Skeletal muscle cell (primary cell): ENCODE results near the gene AFG1L.
"Not testable (repeated sequence)": the region's sequence is repeated elsewhere in the genome, so short reads cannot be mapped to it uniquely, and the experiment has no call there.

Experiments
- DNase-seq: peaks from one replicate; pipeline ENCODE4 v3.0.0-alpha.2; 2010; ENCODE audit warnings: low read depth
- H3K4me3 ChIP-seq: 2 replicates; pipeline ENCODE4 v1.5.1; 2011; ENCODE audit warnings: low read depth, mild to moderate bottlenecking, control low read depth, low read length, moderate library complexity

The AFG1L gene

DNA sequence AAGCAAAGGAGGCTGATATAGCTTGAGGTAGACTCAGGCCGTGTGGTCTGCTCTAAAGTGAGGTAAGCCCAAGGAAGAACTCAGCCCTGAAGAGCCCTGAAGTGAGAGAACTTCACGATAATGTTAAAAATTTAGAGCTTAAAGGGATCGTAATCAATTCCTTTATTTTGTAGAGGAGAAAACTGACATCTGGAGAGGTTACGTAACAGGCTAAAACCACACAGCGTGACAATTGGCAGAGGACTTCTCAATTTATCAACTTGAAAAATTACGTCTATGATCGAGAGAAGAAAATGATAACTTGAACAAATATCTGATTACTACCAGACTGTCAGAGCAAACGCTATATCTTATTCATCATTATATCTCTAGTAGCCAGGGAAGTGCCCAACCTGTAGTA, 144.1 kb downstream of the AFG1L start:
- H3K4me3 ChIP-seq: no peak overlapping the region
- DNase-seq: no peak

DNA sequence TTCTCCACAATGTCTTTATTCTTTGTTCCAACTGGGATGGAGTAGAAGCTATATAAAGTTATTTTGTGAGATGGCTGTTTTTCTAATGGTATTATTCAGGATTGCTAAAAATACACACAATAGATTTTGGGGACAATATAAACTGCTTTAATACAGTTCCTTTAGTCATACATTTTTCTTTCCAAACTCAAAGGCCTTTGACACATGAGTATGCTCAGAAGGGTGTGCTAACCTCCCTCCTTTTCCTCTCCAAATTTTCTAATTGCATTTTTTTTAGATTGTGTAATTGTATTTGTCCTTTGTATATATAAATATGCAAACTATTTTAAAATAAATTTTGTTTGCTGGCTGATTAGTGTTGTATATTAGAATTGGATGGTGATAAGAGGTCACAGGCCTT, 146.3 kb downstream of the AFG1L start:
- no peak overlapping the region for H3K4me3 ChIP-seq

DNA sequence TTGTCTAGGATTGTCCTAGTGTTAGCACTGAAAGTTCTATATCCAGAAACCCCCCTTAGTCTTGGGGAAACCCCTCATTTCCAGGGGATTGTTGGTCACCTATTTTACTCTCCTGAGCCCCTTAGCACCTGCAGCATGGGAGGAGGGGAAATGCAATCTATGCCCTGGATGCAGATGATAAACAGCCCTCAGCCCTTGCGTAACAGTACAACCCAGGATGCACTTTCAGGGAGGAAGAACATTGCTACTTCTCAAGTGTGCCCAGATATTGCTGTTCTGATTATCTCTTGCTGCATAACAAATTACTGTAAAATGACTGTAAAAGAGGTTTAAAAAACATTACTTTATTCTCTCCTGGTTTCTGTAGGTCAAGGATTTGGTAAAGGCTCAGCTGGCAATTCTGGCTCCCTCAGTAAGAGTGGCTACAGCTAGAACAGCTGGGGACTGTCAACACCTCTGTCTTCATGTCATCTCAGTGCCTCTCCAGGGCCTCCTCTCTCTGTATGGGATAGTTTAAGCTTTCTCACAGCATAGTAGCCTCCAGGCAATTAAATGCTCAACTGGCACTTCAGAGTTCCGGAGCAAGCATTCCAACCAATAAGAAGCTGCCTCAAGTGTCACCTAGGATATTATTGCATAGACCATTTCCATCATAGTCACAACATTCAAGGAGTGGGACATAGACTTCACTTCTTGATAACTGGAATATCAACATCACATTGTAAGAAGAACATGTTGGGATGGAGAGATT, 148.1 kb downstream of the AFG1L start:
- no peak for DNase-seq
- no peak overlapping the region for H3K4me3 ChIP-seq

More for the DNA sequence above, 146.3 kb downstream of the AFG1L start:
- DNase-seq: no peak

DNA sequence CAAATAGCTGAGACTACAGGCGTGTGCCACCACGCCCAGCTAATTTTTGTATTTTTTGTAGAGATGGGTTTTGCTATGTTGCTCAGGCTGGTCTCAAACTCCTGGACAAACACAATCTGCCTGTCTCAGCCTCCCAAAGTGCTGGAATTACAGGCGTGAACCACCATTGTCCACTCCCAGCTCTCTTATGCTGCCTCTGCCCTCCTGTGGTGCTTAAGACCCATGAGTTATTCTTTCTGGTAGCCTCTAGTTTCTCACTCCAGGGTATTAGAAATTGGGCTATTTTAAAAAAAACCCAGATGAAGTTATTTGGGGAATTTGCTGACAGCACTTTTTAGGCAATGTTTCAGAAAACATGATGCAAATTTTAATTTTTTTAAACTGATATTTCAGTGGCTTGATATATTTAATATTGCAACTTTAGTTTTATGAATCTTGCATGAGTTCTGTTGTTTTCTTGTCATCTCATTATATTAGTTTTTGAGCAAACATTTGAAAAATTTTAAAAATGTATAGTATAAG, 151.8 kb downstream of the AFG1L start:
- DNase-seq: no peak
- no peak overlapping the region for H3K4me3 ChIP-seq

DNA sequence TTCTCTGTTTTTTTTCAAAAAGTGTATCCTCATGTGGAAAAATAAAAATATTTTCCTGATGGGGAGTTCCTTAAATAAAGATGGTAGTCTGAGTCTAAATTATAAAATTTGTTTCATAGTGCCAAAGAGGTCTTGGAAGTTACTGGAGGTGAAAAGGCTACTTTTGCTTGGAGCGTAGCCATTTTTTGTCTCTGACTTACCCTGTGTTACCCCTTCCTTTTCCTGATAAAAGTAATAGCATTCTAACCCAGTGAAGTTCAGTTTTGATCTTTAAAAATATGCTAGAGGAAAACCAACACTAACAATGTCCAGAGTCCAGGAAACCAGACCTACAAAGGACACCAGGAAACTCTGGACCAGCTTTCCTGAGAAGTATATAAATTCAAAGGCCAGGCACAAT, 153.6 kb downstream of the AFG1L start:
- H3K4me3 ChIP-seq: no peak overlapping the region
- DNase-seq: no peak

DNA sequence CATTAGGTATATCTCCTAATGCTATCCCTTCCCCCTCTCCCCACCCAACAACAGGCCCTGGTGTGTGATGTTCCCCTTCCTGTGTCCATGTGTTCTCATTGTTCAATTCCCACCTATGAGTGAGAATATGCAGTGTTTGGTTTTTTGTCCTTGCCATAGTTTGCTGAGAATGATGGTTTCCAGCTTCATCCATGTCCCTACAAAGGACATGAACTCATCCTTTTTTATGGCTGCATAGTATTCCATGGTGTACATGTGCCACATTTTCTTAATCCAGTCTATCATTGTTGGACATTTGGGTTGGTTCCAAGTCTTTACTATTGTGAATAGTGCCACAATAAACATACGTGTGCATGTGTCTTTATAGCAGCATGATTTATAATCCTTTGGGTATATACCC, 154.9 kb downstream of the AFG1L start:
- DNase-seq, H3K4me3 ChIP-seq: not testable (repeated sequence)

DNA sequence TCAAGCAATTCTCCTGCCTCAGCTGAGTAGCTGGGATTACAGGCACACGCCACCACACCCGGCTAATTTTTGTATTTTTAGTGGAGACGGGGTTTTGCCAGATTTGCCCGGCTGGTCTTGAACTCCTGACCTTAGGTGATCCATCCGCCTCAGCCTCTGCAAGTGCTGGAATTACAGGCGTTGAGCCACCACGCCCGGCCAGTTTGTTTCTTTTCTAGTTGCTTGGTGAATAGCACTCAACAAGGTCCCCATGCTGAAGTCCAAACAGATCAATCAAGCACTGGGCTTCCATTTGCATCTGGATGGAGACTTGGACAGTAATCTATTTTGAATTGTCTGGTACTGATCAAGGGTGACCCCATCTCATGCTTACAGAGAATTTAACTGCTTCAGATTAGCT, 157.0 kb downstream of the AFG1L start:
- no peak for DNase-seq
- H3K4me3 ChIP-seq: no peak overlapping the region

DNA sequence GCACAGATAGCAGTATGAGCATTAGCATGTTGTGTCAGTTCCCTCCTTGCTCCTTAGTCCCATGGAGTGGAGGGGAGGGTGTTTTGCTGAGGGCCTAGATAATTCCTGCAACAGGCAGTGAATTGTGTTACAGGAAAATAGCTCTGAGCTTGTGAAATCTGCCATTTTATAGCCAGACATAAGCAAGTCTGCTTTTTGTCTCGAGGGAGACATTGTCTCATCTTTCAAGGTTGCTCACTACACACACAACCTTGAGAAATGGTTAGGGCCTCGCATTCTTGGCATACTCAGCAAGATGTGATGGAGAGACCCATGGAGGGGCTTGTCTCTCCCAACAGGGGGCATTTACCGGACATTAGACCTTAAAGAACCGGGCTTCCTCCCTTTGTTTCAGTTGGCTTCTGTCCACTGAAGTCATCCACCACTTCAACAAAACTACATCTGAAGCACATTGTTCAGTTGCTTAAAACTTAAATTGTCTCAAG, 157.9 kb downstream of the AFG1L start:
- no peak overlapping the region for H3K4me3 ChIP-seq
- DNase-seq: peak; percentile 97

DNA sequence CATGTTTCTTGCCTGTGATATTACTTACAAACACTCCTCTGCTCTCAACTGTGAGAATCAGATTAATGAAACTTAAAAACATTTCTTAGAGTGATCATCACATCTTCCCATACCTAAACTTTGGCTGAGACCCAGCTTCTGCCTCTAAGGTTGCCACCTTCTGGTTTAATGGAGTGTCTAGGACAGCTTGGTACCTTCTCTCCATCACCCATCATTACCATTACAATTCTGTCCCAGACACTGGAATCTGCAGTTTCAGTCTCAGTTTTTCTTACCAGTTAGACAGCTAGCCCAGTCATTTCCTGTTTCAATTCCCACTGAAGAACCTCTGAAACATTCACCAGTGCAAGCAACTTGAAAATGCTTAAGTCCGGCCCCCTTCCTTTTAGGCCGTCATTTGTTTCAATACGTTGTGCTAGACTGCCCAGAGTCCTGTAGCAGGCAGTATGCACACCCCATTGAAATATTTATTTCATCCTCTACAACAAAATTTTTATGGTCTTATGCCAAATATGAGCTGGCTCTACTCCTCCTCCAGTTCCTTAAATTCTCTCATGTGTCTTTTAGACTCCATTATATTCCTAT, 158.8 kb downstream of the AFG1L start:
- DNase-seq: peak; percentile 78
- no peak overlapping the region for H3K4me3 ChIP-seq

DNA sequence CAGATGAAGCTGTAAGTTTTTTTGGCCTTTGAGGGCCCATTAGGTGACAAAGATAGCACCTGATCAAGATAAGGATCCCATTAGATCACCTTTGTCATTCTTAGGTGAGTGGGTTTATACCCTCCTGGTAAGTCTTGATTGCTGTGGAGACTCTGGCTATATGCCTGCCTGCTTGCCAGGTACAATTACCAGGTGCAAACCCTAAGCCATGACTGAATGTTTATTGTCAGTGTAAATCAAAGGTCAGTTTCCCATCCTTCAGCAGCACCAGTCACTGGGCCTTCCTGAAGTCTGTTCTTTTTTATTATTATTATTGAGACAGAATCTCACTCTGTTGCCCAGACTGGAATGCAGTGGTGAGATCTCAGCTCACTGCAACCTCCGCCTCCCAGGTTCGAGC, 159.5 kb downstream of the AFG1L start:
- no peak for DNase-seq
- H3K4me3 ChIP-seq: no peak overlapping the region

DNA sequence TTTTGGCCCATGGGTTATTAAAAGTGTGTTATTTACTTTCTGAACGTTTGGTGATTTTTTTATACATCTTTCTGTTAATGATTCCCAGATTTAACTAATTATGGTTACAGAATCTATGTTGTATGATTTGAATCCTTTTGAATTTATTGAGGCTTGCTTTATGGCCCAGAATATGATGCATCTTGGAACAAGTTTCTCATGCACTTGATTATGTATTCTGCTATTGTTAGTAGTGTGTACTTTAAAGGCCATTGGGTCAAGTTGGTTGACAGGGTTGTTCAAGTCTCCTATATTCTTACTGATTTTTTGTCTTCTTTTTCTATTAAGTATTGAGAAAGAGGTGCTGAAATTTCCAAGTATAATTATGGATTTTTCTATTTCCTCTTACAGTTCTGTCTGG, 160.8 kb downstream of the AFG1L start:
- DNase-seq: no peak
- H3K4me3 ChIP-seq: no peak overlapping the region

DNA sequence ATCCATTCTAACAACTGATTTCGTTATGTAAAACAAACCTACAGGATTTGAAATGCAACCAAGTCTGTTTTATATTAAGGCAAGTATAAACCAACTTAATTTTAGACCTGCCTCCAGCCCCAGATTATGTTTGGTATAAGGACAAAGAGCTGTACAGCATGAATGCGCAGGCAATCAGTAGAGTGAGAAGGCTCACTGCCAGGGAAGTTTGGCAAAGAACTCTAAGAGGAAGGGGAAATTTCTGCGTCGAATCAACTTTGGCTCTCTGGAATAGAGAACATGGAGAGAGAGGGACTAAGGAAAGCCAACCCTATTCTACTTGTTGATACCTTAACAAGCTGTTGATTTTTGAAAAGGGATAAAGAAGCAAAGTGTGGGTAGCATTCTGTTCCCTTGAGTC, 168.9 kb downstream of the AFG1L start:
- H3K4me3 ChIP-seq: no peak overlapping the region
- DNase-seq: no peak

DNA sequence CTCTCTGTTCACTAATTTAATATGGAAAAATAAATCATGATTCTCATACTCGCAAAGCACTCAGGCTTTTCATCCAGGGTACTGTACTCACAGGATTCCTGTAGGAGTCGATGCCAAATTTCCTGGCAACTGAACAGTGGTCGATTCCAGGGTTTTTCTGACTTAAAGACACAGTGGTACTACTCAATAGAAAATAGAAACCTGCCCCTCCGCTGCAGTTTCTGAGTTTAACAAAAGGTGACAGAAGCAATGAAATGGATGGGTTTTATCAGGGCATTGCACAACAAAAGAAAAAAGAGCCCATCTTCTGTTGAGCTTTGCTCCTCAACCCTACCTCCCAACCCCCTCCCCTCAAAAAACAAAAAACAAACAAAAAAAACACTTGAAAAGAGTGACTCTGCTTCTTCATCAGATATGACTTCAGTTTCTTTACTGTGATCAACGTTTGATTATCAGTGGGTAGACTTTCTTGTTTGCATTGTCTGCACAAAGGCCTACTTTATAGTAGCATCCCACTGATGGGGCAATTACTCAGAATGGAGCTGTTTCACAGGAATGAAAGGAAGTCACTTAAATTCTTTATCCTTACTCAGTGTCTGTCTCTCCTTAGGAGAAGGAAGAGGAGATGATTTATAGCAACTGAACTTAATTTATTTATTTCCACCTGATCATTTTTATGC, 169.7 kb downstream of the AFG1L start:
- no peak for DNase-seq
- no peak overlapping the region for H3K4me3 ChIP-seq

DNA sequence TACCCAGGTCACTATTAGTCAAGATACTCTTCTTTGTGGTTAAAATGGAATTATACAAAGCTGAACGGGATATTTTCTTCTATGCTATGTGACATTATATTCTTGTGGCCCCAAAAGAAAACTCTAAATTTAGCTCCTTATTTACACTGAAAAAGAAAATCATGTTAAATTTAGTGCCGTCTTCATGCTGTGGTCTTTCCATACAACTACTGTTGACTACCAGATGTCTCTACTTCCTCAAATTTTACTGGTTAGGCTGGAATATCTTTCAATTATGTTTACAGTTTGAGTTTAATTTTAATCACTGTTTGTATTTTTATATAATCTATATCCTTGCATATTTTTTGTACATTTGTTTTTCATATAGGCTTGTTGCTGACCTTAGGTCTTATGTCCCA, 170.2 kb downstream of the AFG1L start:
- no peak overlapping the region for H3K4me3 ChIP-seq
- no peak for DNase-seq

DNA sequence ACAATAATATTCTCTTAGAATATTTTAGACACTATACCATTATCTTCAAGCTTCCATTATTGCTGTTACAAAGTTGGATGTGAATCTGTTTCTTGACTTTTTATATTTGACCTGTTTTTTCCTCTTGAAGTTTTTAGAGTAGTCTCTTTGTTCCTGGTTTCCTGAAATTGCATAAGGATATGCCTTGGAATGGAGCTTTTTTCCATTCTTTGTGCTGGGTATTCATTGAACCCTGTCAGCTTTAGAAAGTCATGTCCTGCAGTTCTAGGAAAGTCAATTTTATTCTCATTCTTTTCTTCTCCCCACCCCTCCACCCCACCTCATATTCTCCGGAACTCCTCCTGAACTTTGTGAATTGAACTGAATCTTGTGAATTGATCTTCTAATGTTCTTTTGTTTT, 173.5 kb downstream of the AFG1L start:
- no peak overlapping the region for H3K4me3 ChIP-seq
- no peak for DNase-seq

DNA sequence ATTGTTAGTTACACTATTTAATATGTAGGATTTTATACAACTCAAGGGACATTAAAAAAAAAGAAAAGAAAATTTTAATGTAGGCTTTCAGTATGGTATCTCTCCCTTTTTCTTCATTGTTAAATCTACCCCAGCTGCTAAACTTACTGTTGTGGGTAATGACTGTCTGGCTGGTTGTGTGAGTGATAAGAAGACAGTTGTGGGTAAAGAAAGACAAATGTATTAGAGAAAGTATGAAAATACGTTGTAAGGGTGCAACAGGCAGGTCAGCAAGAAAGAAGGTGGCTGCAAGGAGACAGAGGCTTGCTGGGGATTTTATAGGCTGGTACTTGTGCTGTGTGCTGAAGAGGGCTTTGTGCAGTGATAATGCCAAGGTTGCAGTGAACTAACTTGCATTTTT, 174.5 kb downstream of the AFG1L start:
- DNase-seq: no peak
- H3K4me3 ChIP-seq: no peak overlapping the region

DNA sequence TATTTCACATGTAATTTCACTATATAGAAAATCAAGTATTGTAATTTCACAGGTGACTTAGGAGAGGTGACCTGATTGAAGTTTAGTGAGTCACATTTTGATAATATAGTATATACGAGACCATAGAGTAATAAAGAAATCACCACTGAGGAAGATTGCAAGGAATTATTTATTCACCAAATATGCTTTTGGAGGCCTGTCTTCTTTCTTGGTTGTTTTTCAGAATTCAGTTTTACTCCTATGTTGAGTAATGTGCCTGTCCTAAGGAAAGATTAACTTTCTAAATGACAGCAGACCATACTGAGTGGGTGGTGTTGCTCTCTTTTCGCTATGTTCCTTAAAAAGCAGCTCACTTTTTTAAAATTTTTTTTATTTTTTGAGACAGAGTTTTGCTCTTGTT, 178.3 kb downstream of the AFG1L start:
- DNase-seq: no peak
- H3K4me3 ChIP-seq: no peak overlapping the region

DNA sequence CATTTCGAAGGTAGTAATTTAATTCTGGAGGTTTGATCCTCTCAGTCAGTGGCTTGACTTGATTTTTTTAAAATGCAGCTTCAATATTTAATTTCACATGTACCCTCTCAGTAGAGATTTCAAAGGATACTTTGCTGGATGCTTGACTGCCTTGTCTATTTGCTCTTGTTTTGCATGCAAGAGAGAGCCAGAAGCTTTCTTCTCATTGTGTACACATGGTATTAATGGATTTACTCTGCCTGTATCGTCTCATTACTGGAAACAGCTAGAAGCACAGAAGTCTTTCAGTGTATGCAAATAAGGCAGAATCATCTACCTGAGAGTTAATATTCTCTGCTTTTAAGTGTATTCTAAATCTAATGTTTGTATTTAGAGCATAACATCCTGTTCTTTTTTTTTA, 181.5 kb downstream of the AFG1L start:
- H3K4me3 ChIP-seq: no peak overlapping the region
- DNase-seq: no peak

DNA sequence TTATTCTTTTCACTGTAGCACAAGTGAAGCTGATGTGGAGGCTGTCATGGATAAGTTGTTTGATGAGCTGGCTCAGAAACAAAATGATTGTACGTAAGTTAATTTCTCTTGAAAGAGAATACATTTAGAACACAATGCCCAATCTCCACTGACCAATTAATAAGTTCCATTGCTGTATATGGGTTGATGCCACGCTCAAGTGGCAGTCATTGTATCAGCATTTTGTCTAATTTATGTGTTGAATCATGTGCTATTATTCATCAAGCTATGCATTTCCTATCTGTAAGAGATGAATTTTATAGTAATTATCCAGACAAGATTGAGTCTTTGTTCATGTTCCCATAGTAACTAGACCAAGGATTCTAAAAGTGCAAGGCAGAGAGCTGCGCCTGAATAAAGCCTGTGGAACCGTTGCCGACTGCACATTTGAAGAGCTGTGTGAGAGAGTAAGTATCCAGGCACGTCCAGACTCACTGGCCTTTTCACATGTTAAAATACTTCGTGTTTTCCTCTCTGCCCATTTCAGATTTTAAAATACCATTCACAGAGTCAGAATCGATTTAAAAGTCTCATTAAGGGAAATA, 182.1 kb downstream of the AFG1L start:
- H3K4me3 ChIP-seq: no peak overlapping the region
- no peak for DNase-seq

DNA sequence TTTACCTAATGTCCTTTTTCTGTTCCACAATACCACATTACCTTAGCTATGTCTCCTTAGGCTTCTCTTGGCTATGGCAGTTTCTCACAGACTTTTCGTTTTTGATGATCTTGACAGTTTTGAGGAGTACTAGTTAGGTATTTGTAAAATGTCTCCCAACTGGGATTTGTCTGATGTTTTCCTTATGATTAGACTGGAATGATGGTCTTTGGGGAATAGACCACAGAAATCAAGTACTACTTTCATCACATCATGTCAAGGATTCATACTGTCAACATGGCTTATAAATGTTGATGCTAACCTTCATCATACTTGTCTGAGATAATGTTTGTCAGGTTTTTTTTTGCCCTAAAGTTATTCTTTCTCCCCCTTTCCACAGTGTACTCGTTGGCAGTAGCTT, 187.7 kb downstream of the AFG1L start:
- no peak overlapping the region for H3K4me3 ChIP-seq
- no peak for DNase-seq
